Hair follicle dermal papilla cell (primary cell): ENCODE data around the gene ASB18. TPM values are rescaled to one million over a fixed set of nuclear protein-coding genes. Genes with fewer than 3 reads are reported as not detected.

Source experiments
- small RNA-seq: library from RNA; depleted of rRNA; stranded (forward); fragments of <200 nt; gene quantifications from one replicate; pipeline ENCODE3, GENCODE V24; 2012
- total RNA-seq: library from RNA; depleted of rRNA; stranded (reverse); fragments of >200 nt; gene quantifications from 2 replicates; pipeline ENCODE4 v1.2.3, GENCODE V29; 2012

Gene ASB18
- total RNA-seq = not detected in 2 replicates

GRCh38 chr2:236264256-236264655 lies at the start of gene ASB18:
TSS of gene ASB18 (minus strand) at chr2:236264406. CDS start at chr2:236264345, 61 bp downstream.

GRCh38 chr2:236168110-236169080 lies 95.8 kb downstream of the ASB18 start, which contains the start of gene GBX2:
TSS of gene GBX2 (minus strand) at chr2:236168386. CDS start at chr2:236167971, 415 bp downstream.

Small RNA genes lying within 50 kb of the gene (small RNA-seq; reads per million reads assigned to genes)
- gene RF00019 = not detected
- not detected for gene RNU1-31P

Other genes starting within 250 kb of the ASB18 start
- gene GBX2, start 96.0 kb downstream of the ASB18 start, total RNA-seq = not detected in 2 replicates